ENCODE measurements around the gene ANKRD13D.

The ANKRD13D gene

GRCh38 chr11:67345920-67346819 lies 57.1 kb downstream of the ANKRD13D start:
- Histone ChIP-seq H3K27me3 (ENCODE audit: control insufficient read depth, insufficient read depth, low read length) (no peaks in the 10 kb centered on the region), H3K4me3 (ENCODE audit: low read depth, low read length) (no peak overlapping the region), H3K27ac (ENCODE audit: low read depth, low read length) (no peak overlapping the region), H3K36me3 (ENCODE audit: control insufficient read depth, insufficient read depth, low read length) (no peaks in the 10 kb centered on the region), H3K4me1 (ENCODE audit: control insufficient read depth, insufficient read depth, low read length) (peaks cover 4% of the 10 kb centered on the region; the same call in 1 of the 2 replicates), H3K9ac (ENCODE audit: low read length) (no peak overlapping the region), H3K9me3 (ENCODE audit: control insufficient read depth, insufficient read depth, low read depth, low read length) (no peaks in the 10 kb centered on the region; the same call in 1 of the 2 replicates)

DNA sequence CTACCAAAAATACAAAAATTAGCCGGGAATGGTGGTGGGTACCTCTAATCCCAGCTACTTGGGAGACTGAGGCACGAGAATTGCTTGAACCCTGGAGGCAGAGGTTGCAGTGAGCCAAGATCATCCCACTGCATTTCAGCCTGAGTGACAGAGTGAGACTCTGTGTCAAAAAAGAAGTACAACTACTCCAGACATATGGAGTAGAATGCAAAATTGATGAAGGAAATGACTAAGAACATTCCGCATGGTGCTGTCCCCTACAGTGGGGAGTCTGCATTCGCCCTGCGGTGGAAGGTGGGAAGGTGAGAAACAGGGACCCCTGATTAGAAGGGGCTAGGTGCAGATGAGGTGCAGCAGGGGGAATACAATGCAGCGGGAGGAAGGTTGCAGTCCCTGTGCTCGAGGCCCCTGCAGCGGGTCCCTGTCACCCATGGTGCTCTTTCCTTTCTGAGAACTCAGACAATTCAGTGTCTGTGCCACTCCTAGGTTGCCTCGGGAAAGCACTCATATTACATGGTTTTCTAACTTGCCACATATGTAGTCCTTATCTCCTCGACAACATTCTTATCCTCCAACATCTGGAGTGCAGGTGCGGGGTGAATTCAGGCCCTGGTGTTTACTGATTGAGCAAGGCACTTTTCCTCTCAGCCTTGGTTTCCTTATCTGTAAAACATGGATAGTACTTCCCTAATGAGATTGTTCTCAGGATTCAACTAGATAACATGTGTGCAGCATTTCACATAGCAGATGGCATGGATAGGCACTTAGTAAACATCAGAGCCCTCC lies 59.1 kb downstream of the ANKRD13D start:
- H3K9ac ChIP-seq (ENCODE audit: low read length): no peak overlapping the region
- no peak overlapping the region for H3K27ac ChIP-seq (ENCODE audit: low read depth, low read length)
- H3K4me1 ChIP-seq (ENCODE audit: control insufficient read depth, insufficient read depth, low read length): peaks cover 14% of the 10 kb centered on the region; the same call in 1 of the 2 replicates

DNA sequence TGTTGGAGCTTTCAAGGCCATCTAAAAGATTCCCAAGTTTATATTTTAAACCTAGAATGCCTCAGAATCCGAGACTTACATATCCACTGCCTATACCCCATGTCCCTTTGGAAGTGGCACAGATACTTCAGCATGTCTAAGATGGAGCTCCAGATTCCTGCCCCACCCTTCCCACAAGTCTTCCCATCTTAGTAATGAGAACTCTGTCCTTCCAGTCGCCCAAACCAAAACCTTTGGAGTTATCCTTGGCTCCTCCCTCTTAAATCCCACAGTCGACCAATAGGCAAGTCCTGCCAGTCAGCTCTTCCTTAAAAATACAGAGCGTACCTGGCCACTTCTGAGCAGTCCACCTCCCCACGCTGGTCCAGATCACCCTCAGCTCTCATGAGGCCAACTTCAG lies 59.9 kb downstream of the ANKRD13D start:
- Histone ChIP-seq H3K4me1 (ENCODE audit: control insufficient read depth, insufficient read depth, low read length) (peaks cover 18% of the 10 kb centered on the region), H3K4me3 (ENCODE audit: low read depth, low read length) (no peak overlapping the region), H3K9me3 (ENCODE audit: control insufficient read depth, insufficient read depth, low read depth, low read length) (no peaks in the 10 kb centered on the region), H3K27ac (ENCODE audit: low read depth, low read length) (no peak overlapping the region), H3K36me3 (ENCODE audit: control insufficient read depth, insufficient read depth, low read length) (no peaks in the 10 kb centered on the region), H3K9ac (ENCODE audit: low read length) (no peak overlapping the region), H3K27me3 (ENCODE audit: control insufficient read depth, insufficient read depth, low read length) (no peaks in the 10 kb centered on the region)

More for the DNA sequence above, 59.1 kb downstream of the ANKRD13D start:
- Histone ChIP-seq H3K9me3 (ENCODE audit: control insufficient read depth, insufficient read depth, low read depth, low read length) (no peaks in the 10 kb centered on the region), H3K36me3 (ENCODE audit: control insufficient read depth, insufficient read depth, low read length) (no peaks in the 10 kb centered on the region), H3K4me3 (ENCODE audit: low read depth, low read length) (no peak overlapping the region), H3K27me3 (ENCODE audit: control insufficient read depth, insufficient read depth, low read length) (no peaks in the 10 kb centered on the region)

DNA sequence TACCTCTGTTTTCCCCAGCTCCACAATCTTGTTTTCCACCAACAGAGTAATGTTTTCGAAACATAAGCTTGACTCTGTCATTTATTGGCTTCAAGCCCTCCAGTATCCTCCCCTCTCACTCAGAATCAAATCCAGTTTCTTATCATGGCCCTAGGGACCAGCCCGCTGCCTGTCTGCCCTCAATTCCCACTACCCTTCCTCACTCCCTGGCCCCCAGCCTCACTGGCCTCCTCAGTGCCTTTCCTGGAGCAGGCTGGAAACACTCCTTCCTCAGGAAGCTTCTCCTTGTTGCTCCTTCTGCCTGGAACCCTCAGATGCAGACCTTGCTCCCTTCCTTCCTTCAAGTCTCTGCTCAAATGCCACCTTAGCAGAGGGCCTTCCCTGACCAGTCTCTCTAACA lies 60.4 kb downstream of the ANKRD13D start:
- Histone ChIP-seq H3K36me3 (ENCODE audit: control insufficient read depth, insufficient read depth, low read length) (no peaks in the 10 kb centered on the region), H3K4me1 (ENCODE audit: control insufficient read depth, insufficient read depth, low read length) (peaks cover 22% of the 10 kb centered on the region), H3K9ac (ENCODE audit: low read length) (no peak overlapping the region), H3K9me3 (ENCODE audit: control insufficient read depth, insufficient read depth, low read depth, low read length) (no peaks in the 10 kb centered on the region), H3K27ac (ENCODE audit: low read depth, low read length) (no peak overlapping the region), H3K27me3 (ENCODE audit: control insufficient read depth, insufficient read depth, low read length) (no peaks in the 10 kb centered on the region), H3K4me3 (ENCODE audit: low read depth, low read length) (no peak overlapping the region)

- Histone ChIP-seq H3K27me3 (ENCODE audit: control insufficient read depth, insufficient read depth, low read length) (no peaks in the 10 kb centered on the region), H3K36me3 (ENCODE audit: control insufficient read depth, insufficient read depth, low read length) (no peaks in the 10 kb centered on the region), H3K4me1 (ENCODE audit: control insufficient read depth, insufficient read depth, low read length) (peaks cover 27% of the 10 kb centered on the region), H3K9ac (ENCODE audit: low read length) (no peak overlapping the region), H3K4me3 (ENCODE audit: low read depth, low read length) (no peak overlapping the region), H3K9me3 (ENCODE audit: control insufficient read depth, insufficient read depth, low read depth, low read length) (no peaks in the 10 kb centered on the region), H3K27ac (ENCODE audit: low read depth, low read length) (no peak overlapping the region)
These were observed 60.9 kb downstream of the ANKRD13D start for GRCh38 chr11:67349928-67350465.

DNA sequence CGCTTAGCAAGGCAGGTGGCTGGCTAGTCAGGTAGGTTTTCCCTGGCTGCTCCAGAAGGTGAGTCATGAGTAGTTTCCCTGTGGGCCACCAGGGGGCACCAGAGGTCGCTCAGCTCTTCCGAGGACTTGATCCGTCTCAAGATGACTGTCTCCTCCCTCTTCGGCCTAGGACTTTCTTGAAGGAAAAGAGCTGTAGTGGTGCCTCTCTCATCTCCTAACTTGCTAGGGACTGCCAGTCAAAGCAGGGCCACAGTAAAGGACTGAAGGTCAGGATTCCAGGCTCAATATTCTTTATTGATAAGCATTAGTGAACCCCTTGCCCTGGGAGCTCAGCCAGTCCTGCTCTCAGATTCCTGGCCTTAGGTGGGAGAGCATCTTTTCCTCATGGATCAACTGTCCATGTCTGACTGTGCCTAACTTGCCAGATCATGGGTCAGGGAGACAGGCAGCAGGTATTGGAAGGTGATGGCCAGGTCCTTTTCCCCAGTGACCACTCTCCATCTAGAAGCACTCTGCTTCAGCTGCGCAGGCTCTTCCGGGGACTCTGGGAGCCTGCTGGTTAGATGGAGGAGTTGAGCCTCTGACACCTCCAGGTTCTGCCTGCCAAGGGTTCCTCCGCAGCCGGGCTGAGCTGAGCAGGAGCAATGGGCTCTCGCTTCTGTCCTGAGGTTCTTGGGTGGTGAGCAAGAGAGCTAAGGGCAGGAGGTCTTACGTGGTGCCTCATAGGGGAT lies 62.3 kb downstream of the ANKRD13D start:
- Histone ChIP-seq H3K4me1 (ENCODE audit: control insufficient read depth, insufficient read depth, low read length) (peaks cover 25% of the 10 kb centered on the region), H3K4me3 (ENCODE audit: low read depth, low read length) (no peak overlapping the region), H3K27me3 (ENCODE audit: control insufficient read depth, insufficient read depth, low read length) (no peaks in the 10 kb centered on the region), H3K27ac (ENCODE audit: low read depth, low read length) (no peak overlapping the region), H3K36me3 (ENCODE audit: control insufficient read depth, insufficient read depth, low read length) (no peaks in the 10 kb centered on the region), H3K9me3 (ENCODE audit: control insufficient read depth, insufficient read depth, low read depth, low read length) (no peaks in the 10 kb centered on the region), H3K9ac (ENCODE audit: low read length) (no peak overlapping the region)

Data from HUES6 (cell line).